ENCODE data around the gene CPS1.

CPS1 gene

DNA sequence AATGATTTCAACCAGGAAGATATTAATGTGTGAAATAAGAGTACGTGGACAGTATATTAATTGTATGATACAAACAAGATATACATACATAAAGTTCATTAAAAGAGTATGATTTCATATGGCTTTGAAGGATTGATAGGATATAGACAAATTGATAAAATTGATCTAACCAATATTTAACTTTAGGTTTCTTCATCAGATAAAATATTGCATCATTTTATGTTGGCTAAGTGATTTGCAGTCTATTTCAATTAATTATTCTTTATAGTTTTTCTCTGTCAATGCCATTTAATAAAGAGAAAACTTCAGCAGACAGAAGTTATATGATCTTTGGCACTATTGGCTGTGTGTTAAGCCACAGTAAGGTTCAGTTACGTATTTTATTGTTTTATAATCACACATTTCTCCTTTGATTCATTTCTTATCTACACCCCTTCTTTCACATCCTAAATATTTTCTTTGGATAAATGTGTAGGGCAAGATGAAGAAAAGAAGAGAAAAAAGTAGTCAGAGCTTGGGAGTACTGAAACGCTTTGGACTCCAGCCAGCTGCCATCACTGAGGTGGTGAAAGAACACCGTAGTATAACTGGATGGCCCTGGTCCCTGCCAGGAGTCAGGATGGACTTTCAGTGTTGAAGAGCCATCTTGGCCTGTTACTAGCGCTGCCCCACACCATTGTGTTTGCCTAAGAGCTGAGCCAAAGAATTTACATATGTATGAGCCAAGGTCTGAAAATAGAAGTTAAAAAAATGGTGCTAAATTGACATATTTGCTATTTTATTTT lies 9.8 kb upstream of the CPS1 start:
- no peak for DNase-seq (ENCODE audit: low spot score)

DNA sequence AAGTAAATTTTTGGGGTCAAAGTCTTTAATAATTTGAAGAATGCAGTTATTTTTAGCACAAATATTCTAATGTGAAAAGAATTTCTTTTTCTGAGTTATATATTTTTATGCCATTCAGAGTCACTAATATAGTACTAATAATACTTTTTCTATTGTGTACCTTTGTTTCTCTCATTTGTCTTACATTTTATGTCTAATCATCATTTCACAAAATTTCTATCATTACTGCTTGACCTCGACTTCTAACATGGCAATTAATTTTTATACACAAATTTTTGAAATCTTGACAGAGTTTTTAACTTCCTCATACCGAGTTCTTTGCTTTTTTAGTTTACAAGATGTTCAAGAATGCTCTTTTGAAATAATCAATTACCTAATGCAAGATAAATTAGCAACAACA lies 8.4 kb upstream of the CPS1 start:
- no peak for DNase-seq (ENCODE audit: low spot score)

DNA sequence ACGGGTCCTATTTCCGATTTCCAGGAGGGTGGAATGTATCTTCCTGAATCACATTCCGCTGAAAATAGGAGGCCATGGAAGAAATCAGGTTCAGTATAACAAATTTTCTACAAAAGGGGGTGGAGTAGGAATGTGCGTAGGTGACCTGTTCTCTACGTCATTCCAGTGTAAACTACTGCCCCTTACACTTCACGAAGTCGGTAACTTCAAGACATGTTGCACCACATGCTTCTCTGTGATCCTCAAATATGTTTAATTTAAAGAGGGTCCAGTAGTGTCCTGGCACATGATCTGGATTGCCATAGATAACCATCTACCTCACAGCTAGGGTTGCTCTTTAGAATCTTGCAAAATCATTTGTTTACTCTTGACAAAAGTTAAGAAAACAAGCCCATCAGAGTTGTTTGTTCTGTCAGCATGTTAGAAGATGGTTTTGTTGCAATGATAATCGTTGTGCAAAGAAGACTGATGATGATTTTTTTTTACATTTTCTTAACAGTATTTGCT lies 7.5 kb upstream of the CPS1 start:
- no peak for DNase-seq (ENCODE audit: low spot score)

DNA sequence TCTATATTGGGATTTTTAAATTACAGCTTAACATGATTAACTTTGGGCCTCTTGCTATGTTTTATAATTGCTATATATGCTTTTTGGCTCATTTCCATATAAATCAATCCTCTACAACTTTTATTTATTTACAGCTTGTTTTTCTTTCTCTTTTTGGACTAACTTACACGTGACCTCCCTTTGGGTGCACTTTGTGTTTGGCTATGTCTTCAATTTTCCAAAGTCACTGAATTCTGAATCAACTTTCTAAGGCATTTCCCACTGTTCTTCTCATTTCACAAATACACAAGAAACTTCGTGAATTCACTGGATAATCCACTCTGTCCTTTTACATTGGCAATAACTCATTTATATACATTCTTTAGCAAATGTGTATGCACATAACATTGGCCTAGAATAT lies 5.4 kb upstream of the CPS1 start:
- DNase-seq (ENCODE audit: low spot score), result no peak

DNA sequence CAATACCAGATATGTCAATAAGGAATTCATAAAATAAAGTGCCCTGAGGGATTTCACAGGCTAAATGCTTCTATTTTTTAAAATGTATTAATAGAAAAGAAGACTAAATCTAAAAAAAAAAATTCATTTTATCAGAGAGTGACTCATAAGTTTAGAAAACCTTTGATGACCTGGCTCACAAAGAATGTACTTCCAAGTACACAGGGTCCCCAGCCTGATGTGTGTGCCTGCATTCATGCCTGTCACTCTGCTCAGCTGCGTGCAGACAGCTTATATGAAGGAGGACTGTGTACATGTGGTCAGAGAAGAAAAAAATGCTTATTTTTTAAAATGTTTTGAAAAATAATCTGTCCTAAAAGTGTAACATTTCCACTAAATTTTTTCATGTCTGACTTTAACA lies 3.0 kb upstream of the CPS1 start:
- DNase-seq (ENCODE audit: low spot score), result no peak

DNA sequence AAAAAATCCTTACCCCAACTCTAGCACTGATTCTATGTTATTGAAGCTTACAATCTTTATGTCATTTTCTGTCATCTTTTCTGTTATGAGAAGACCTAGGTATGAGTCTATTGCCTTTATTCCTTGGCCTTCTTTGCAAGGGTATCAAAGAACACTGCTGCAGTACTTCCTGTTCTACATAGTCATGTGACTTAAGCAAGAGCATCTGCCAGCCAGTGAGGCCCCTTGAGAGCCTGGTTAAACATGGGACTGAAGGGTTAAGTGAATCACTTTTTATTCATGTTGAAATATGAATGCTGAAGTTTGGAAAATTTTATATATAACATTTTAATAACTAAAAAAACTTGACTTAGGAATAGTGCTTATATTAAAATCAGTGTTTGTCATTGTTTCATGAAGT lies 844 bp upstream of the CPS1 start:
- DNase-seq (ENCODE audit: low spot score), result no peak

DNA sequence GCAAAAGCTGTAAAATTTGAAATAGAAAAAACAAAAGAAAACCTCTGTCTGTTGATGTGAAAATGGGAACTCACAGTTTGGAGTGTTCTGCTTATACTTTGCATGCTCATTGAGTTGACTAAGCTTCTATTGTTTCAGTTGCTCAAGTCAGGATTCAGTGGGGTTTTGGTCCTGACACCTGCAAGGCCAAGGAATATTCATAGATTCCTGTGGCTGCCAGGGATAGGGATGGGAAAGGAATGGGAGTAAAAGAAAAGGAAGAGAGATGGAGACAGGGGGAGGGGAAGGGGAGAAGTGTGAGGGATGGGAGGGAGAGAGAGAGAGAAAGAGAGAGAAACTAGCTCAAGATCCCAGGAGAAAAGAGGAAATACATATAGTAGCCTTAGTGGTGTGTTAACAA lies 1.3 kb downstream of the CPS1 start:
- DNase-seq (ENCODE audit: low spot score), result no peak

DNA sequence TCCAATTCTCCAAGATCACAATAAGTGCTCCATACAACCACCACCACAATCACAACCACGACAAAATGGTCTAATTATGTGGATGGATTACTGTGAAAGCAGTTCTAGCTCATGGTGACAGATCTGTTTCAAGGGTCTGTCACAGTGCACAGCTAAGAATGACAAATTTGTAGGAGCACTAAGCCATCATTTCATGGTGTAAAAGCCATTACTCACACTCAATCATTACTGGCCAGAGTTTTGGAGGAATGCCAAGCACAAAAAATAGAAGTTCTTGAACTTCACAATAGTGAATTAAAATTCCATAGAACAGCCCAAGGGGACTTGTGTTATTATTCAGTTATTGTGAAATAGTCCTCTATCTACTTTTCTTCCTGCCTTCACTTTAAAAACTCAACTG lies 2.3 kb downstream of the CPS1 start:
- no peak for DNase-seq (ENCODE audit: low spot score)

DNA sequence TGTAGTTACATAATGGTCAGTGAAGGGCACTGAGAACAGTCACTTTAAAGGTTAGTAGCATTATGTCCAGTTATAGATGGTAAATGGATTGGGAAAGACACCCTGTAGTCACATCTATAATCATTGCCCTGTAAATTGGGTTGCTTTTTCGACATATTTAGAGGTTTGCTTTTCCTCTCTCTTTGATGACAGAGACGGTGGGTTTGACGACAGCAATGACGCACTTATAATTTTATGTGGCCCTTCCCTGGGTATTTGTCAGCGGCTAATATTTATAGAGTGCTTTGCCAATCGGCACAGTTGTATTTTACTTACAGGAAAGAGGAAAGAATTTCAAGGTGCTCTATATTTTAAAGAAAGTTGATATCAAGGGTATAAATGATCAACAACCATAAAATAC lies 2.8 kb downstream of the CPS1 start:
- no peak for DNase-seq (ENCODE audit: low spot score)

DNA sequence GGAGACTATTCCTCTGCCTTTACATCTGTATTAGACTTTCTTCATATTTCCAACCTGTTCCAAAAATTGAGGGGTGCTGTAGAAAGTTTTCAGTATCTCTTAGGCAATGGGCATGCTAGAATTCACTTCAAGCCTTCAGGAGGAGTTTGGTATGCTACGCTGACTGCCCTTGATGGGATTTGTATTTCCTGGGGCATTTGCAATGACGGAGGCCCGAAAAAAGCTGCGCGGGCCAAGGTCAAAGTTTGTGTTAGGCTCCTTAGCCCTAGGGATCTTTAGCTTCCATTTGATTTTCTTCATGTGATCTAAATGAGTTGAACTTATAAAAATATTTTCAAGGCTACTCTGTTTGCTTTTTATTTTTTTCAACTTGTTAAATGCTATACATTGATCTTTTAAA lies 5.1 kb downstream of the CPS1 start:
- DNase-seq (ENCODE audit: low spot score), result no peak

DNA sequence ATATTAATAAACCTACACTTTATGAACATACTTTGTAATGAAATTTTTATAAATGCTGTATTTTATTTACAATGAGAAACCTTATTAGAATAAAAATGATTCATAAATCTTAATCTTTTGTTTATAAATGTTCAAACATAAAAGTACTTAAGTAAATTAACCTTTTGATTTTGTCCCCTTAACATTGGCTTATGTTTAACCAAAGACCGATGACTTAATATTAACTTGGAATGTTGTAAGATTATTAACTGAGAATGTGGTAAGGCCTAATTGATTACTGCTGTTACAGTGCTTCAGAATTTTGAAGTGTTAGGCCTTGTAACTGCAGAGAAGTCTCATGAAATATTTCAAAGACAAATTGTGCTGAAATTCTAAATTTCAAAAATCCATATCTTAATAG lies 5.7 kb downstream of the CPS1 start:
- no peak for DNase-seq (ENCODE audit: low spot score)

DNA sequence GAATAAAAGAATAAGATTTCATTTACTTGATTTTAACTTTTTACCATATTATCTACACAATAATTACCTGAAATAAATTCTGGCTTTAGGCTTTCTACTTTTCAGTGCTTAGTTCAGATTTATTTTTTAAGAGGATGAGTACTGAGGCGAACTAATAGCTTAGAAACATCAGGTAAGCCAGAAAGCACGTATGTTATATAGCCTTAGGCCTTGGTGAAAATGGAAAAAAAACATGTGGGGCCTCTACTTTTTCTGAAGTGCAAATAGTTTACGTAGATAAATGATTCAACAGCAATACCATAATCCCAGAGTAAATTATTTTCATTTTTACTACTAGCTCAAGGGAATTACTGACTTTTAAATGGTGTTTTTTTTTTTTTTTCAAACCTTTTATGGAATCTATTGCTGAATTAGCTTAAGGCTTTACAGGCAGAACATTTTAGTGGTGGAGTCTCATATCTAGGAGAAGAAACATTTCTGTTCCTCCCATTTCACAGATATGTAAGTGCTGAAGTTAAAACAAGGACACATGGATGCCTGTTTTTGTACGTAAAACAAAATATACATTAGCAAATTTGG lies 6.2 kb downstream of the CPS1 start:
- DNase-seq (ENCODE audit: low spot score), result no peak

DNA sequence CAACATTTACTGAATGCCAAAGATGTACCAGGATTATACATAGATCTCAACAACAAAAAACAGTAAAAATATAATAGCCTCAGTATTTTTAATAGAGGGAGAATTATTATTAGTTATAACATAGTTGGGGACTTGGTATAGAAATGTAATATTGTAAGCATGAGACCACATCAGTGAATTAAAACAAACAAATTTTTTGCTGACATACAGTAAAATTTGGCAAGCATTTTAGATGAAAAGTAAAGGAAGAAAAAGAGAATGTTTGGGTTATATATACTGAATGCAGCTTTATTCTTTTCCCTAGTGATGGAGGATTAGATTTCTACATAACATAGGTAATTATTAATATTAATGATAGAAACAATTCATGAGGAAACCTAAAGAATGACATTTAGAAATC lies 10.9 kb downstream of the CPS1 start:
- DNase-seq (ENCODE audit: low spot score), result no peak

DNA sequence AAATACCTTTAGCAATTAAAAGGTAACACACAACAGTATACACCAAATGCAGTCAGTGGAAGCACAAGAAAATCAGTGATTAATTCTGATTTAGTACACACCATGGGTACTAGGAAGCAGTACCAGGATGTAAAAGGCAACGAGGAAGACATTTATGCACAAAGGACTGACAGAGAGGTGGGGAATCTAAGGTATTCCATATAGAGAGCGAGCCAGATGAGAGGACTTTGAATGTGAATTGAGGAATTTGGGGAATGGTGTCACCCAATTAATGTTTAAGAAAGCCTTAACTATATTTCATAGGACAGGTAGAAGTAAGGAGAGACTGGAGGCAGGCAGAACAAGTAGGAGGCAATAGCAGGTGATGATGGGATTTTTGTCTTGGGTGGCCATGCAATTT lies 11.7 kb downstream of the CPS1 start:
- DNase-seq (ENCODE audit: low spot score), result no peak

DNA sequence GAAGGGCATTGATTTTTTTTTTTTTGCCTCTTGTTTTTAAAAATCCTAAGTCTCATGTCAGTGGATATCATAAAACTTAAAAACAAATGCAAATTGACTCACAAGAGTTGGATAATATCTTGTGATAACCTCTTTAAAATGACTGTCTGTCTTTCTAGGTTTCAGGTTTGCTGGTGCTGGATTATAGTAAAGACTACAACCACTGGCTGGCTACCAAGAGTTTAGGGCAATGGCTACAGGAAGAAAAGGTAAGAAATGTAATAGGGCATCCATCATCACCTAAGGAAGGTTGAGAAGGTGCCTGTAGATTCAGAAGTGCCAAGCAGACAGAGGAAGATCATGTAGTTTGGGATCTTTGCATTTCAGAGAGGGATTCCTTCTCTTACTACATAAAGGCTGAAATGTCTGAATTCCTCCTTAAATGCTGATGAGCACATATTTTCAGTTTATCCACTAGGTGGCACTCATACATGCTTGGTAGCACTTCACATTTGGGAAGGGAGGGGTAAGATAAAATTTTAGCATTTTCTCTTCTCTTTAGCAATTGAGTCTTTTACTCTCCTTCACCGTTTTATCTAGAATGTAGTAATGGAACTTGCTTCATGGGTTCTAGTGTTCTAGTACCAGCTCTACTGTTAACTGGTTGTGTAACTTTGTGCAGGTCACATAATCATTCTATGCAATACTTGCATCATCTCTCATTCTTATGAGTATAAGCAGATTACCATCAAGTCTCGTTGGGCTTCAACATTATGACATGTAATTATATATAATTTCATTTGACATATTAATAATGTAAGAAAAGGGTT lies 21.1 kb downstream of the CPS1 start:
- DNase-seq (ENCODE audit: low spot score), result peak; percentile 72

DNA sequence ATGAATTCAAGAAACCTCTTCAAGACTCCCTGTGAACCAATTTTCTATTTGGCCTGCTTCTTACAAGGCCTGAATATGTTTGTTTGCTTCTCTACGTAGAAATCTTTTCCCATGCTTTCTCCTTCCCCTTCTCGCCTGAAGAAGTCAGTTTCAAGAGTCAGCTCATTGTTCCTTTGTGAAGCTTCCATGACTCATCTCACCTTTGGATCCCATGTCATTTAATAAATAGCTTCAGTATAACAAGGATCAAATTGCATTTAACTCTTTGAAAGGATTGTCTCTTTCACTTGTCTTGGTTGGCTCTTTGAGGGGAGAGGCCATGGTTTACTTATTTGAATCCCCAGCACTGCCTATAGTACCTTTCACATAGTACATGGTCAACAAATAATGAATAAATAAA lies 28.4 kb downstream of the CPS1 start:
- DNase-seq (ENCODE audit: low spot score), result no peak

DNA sequence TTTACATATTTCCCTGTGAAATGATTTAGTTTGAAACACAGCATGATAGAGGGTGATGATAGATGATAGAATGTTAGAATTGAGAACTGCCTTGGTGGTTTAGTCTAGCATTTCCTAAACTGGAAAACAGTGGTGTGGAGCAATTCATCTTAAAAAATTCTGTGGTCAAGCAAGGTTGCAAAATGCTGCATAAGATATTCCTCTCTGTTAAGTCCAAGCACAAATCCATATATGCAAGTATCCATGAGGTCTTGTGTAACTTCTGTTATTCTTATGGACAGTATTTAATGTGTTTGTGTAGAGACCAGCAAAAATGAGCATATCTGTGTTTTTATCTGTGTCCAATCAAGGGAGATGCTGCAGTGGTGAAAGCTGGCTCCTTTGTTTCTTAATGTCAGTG lies 30.0 kb downstream of the CPS1 start:
- no peak for DNase-seq (ENCODE audit: low spot score)

DNA sequence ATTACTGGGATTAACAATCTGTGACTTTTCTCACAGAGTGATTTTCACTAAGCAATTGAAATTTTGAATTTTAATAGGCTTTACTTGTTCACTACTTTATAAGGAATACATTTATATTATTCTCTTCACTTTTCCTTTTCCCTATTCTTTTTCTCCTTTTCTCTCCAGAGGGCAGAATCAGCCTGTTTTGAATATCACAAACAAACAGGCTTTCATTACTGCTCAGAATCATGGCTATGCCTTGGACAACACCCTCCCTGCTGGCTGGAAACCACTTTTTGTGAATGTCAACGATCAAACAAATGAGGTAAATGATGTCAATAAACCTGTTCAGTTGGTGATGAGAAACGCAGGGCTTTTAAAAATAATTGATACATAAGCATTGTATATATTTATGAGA lies 35.3 kb downstream of the CPS1 start:
- DNase-seq (ENCODE audit: low spot score), result peak; percentile 16

DNA sequence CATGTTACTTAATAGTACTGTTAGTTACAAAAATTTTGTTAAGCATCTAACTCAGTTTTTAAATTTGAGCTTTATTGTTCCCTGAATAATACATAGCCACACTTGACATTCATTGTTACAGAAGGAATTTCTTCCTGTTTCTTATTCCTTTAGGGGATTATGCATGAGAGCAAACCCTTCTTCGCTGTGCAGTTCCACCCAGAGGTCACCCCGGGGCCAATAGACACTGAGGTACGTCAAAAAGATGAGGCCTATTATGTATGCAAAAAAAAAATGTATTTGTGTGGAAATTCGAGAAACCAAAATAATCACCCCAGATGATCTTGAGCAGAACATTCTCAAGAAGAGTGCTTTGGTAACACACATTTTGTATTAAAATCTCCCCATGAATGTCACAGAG lies 36.3 kb downstream of the CPS1 start:
- no peak for DNase-seq (ENCODE audit: low spot score)

DNA sequence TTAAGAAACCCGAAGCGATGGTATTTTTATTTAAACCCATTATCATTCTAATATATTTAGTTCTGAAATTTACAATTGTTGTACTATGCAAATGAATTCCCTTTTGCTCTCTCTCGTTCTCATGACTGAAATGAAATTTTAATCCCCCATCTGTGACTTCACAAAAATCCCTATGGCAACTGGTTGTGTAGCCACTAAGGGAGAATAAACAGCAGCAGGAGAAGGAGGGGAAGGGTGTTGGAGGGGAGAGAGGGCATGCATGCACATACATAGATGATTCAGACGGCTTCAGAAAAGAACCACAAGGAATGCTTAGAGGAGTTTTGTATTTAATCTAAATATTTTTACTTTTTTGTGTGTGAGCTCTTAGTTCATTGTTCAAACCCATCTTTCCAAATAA lies 36.8 kb downstream of the CPS1 start:
- DNase-seq (ENCODE audit: low spot score), result no peak

DNA sequence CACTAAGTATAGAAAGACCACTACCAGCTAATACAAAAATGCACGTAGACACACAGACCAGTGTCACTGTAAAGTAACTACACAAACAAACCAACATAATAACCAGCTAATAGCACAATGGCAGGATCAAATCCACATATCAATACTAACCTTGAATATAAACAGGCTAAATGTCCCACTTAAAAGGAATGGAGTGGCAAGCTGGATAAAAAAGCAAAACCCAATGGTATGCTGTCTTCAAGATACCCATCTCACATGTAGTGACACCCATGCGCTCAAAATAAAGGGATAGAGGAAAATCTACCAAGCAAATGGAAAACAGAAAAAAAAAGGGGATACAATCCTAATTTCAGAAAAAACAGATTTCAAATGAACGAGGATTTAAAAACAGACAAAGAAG lies 41.8 kb downstream of the CPS1 start:
- DNase-seq (ENCODE audit: low spot score), result no peak

DNA sequence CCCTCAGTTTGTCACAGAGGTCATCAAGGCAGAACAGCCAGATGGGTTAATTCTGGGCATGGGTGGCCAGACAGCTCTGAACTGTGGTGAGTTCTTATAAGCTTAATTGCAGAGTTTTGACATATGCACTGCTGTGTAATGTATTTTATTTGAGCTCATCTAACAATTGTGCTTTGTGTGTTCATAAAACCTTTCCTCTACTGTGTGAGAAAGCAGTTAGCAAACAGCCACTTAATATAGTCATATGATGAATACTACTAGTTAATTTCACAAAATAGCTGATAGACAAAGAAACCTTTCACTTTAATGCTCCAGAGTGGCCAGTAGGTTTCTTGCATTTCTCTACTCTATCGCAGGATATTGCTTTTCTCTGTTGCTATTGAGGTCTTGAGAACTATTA lies 43.1 kb downstream of the CPS1 start:
- DNase-seq (ENCODE audit: low spot score), result no peak

DNA sequence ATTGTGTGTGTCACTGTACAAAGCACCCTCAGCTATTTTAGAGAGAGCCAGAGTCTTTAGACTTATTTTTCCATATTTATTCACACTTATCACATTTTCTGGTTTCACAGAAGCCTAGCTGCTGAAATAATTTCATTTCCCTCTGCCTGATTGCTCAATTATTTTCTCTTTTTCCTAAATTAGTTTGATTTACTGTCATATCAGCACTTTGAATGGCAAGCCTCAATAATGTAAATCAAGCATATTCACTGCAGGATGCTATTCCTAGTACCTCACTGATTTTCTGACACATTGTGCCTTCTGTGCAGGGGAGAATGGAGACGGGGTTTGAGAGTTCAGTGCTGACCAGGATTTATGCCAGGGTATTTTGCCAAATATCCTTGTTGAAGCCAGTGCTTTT lies 48.3 kb downstream of the CPS1 start:
- DNase-seq (ENCODE audit: low spot score), result no peak

Data from putamen (tissue), 1 donor.